ENCODE results near the gene PTTG1IP. TPM values are rescaled to one million over a fixed set of nuclear protein-coding genes. Genes with fewer than 3 reads are reported as not detected.

Gene PTTG1IP
- total RNA-seq, 4 donors from 2014 or later: 83.1 to 132 (median 114) TPM

DNA sequence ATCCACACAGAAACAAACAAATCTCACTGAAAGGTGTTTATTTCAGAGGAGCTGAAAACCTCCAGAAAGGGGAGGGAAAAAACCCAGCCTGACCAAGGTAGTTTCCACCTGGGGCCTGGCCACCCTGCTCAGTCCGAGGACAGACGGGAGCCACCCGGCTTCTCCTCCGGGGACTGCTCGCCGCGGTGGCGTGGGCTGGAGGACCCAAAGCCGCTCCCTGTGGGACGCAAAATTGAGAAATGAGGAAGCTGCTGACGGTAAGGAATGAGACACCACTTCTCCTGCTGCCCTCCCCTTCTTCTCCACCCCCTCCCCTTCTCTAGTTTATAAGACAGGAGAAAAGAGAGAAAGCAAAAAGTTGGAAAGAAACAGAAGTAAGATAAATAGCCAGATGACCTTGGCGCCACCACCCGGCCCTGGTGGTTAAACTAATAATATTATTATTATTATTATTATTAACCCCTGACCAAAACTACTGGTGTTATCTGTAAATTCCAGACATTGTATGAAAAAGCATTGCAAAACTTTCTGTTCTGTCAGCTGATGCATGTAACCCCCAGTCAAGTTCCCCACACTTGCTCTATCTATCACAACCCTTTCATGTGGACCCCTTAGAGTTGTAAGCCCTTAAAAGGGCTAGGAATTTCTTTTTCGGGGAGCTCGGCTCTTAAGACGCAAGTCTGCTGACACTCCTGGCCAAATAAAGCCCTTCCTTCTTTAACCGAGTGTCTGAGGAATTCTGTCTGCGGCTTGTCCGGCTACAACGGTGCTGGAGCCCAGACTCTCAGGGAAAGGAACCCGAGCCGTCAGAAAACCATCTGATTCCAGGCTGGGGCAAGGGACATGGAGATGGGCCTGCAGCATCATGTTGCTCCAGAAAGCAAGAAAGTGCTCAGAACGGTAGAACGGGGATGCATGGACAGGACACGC, 34.7 kb upstream of the PTTG1IP start:
- Histone ChIP-seq H3K4me3 (peak overlapping the region in 1 of 4 donors; percentile 46), H3K4me1 (peaks cover 24 to 50% (median 36%) of the 10 kb centered on the region in 3 donors), H3K27me3 (peaks cover 0 to 32% (median 0%) of the 10 kb centered on the region in 4 donors), H3K27ac (peak overlapping the region in 3 of 4 donors; percentile 1 to 63 (median 47)), H3K9me3 (no peaks in the 10 kb centered on the region), H3K36me3 (no peaks in the 10 kb centered on the region)
- TF ChIP-seq POLR2A (IDR thresholded peaks at IDR 0.05): no peak
- TF ChIP-seq, protein P1, sequence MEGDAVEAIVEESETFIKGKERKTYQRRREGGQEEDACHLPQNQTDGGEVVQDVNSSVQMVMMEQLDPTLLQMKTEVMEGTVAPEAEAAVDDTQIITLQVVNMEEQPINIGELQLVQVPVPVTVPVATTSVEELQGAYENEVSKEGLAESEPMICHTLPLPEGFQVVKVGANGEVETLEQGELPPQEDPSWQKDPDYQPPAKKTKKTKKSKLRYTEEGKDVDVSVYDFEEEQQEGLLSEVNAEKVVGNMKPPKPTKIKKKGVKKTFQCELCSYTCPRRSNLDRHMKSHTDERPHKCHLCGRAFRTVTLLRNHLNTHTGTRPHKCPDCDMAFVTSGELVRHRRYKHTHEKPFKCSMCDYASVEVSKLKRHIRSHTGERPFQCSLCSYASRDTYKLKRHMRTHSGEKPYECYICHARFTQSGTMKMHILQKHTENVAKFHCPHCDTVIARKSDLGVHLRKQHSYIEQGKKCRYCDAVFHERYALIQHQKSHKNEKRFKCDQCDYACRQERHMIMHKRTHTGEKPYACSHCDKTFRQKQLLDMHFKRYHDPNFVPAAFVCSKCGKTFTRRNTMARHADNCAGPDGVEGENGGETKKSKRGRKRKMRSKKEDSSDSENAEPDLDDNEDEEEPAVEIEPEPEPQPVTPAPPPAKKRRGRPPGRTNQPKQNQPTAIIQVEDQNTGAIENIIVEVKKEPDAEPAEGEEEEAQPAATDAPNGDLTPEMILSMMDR (IDR thresholded peaks at IDR 0.05): no peak
- DNase-seq: no peak
- 43 to 56% methylated on average over 22 to 24 of the region's 25 CpGs for WGBS, 2 donors
- intact Hi-C loops (cut with DNase I): no loop called here

DNA sequence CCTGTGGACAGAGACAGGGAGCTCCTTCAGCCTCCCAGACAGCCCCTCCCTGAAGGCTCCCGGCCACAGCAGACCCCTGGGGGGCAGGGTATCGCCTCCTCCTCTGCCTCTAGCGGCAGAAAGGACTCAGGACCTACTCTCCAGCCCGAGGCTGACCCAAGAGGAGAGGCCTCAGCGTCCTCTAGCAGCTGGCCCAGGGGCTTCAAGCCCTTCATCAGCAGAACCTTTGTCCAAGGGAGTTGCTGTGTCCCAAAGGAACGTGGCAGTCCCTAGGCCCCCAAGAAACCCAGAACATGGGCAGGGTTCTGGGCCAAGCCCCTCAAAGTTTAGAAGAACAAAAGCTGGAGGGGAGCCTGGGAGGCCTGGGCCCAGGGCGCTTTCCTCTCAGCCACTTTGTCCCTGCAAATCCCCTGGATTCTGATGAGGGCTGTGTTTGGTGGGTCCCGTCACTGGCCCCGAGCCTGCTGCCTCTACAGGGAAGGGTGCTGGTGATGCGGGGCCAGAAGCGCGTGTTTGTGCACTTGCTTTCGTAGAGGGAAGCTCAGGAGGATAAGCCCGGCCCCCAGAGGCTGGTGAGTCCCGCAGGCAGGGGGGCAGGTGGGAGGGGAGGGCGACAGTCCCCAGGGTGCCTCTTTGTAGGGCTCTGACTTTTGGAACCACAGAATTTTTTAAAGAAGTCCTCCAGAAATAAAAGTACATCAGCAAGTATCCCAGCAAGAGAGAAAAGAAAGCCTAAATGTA, 33.9 kb upstream of the PTTG1IP start:
- peaks cover 22 to 44% (median 31%) of the 10 kb centered on the region in 3 donors for H3K4me1 ChIP-seq

DNA sequence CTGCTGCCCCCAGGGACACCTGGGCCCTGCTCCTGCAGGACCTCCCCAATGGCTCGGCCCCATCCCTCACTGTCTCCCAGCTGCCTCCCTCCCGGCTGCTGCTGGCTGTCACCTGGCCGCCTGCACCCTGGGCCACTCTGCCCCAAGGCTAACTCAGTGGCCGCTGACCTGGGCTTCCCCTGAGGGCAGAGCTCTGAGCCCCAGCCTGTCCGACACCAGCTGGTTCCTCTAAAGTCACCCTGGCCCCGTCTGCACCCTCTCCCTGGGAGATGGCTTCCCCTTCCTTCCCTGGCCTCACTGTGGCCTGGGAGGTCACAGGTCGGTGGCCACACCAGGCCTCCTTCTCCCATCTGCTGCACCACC, 32.2 kb upstream of the PTTG1IP start:
- no peak overlapping the region for H3K4me3 ChIP-seq
- no peak for DNase-seq
- intact Hi-C loops (cut with DNase I): no loop called here
- no peaks in the 10 kb centered on the region for H3K9me3 ChIP-seq
- 77 to 78% methylated on average over 3 to 6 of the region's 7 CpGs for WGBS, 2 donors
- no peak overlapping the region for H3K27ac ChIP-seq
- peaks cover 0 to 12% (median 0%) of the 10 kb centered on the region in 3 donors for H3K36me3 ChIP-seq
- peaks cover 0 to 41% (median 0%) of the 10 kb centered on the region in 4 donors for H3K27me3 ChIP-seq
- H3K4me1 ChIP-seq: peaks cover 7 to 37% (median 18%) of the 10 kb centered on the region in 3 donors
- TF ChIP-seq, protein P1 (IDR thresholded peaks at IDR 0.05): no peak

More for the DNA sequence above, 33.9 kb upstream of the PTTG1IP start:
- Histone ChIP-seq H3K4me3 (peak overlapping the region in 1 of 4 donors; percentile 46), H3K27ac (peak overlapping the region in 3 of 4 donors; percentile 1 to 63 (median 47)), H3K27me3 (peaks cover 0 to 32% (median 0%) of the 10 kb centered on the region in 4 donors), H3K36me3 (no peaks in the 10 kb centered on the region), H3K9me3 (no peaks in the 10 kb centered on the region)
- no peak for DNase-seq
- 100% methylated on average over 1 of the region's 16 CpGs; no CpG with 5 or more reads in 1 of the 2 donors for WGBS, 2 donors
- TF ChIP-seq, protein P1 (IDR thresholded peaks at IDR 0.05): no peak
- no peak for TF ChIP-seq POLR2A (IDR thresholded peaks at IDR 0.05)
- intact Hi-C loops (cut with DNase I): no loop called here

DNA sequence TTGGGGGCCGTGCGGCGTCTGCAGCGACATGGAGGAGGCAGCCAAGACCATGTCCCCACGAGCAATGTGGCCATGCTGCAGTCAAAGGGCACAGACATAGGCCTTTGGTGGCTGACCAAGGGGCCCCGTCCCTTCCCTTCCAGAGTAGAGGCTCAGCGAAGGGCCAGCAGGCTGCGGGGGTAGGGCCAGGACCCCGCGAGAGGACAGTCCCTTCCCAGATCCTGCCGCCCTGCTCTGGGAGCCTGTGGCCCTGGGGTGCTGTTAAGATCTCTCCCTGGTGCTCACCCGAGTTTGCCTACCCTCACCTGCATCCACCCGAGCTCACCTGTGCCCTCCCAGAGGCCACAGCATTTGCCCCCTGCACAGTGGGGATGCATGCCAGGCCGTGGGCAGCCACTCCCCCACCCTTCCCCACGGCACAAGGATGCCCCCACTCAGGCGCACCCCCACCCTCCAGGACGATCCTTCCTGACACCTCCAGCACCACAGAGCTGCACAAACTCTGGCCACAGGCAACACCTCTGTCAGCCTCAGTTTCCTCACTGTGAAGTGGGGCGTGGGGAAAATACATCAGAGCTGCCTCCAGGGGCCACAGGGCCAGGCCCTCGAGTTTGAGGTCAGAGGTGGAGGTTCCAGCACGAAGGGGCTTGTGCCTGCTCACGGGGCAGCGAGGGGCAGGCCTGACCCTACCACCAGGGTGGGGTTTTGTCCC, 31.7 kb upstream of the PTTG1IP start:
- Histone ChIP-seq H3K4me1 (peaks cover 6 to 31% (median 14%) of the 10 kb centered on the region in 3 donors), H3K27ac (no peak overlapping the region), H3K36me3 (peaks cover 0 to 12% (median 0%) of the 10 kb centered on the region in 3 donors), H3K4me3 (no peak overlapping the region), H3K9me3 (no peaks in the 10 kb centered on the region), H3K27me3 (peaks cover 0 to 46% (median 0%) of the 10 kb centered on the region in 4 donors)
- WGBS, 2 donors: 71 to 84% methylated on average over 1 to 11 of the region's 22 CpGs
- intact Hi-C loops (cut with DNase I): no loop called here
- no peak for TF ChIP-seq POLR2A (IDR thresholded peaks at IDR 0.05)
- TF ChIP-seq, protein P1 (IDR thresholded peaks at IDR 0.05): no peak
- no peak for DNase-seq
